Measurements from ENCODE around the gene KANK2.

Gene KANK2

DNA sequence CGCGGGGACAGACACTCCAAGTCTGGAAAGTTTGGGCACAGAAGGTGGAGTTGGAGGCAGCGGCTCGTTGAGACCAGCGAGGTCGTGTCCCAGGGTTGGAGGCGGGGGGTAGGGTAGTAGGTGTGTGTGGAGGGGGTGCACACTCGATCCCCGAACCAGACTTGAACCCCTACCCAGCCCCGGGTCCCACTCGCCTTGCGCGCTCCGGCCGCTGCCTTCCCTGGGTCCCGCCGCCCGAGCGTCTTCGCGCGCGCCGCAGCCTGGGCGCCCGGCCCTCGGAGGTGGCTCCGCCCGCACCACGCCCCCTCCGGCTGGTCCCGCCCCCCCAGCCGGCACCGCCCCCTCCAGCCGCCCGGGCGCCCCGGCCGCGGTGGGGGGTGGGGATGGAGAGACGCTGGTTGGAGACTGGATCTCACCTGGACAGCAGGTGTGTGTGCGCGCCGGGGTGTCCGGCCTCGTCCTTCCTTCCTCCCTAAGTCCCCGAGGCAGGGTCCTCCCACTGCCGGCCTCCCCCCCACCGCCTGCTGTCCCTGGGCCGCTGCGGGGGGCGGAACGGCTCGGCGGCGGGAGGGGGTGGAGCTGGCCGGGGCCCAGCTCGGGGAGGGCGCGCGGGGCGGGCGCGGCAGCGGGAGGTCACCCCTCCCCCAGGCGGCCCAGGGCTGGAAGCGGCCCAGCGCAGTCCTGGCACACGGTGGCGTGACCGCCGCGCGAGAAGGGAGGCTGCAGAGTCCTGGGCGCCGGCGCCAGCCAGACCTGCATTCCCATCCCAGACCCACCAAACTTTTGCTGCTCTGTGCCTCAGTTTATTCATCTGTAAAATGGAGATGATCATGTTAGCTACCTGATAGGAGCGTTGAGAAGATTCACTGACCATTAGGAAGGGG, at the start of gene KANK2:
Gene KANK2, minus strand, starts transcription at position 255 of the 884 bp plus-strand sequence. CDS start 3,034 bp downstream, outside the sequence.
- H3K4me3 Mint-ChIP-seq, result peak within 1 kb of the TSS; percentile 90 to 94 (median 93)
- H3K27me3 Mint-ChIP-seq (ENCODE audit: low read depth), result no peaks in the 10 kb centered on the region
- peaks cover 6% of the 10 kb centered on the region for H3K4me1 Mint-ChIP-seq
- H3K27ac Mint-ChIP-seq, result peak within 1 kb of the TSS; percentile 64 to 93 (median 85)
- peaks cover 18% of the 10 kb centered on the region for H3K36me3 Mint-ChIP-seq (ENCODE audit: low read depth)
- TF ChIP-seq, protein P1, sequence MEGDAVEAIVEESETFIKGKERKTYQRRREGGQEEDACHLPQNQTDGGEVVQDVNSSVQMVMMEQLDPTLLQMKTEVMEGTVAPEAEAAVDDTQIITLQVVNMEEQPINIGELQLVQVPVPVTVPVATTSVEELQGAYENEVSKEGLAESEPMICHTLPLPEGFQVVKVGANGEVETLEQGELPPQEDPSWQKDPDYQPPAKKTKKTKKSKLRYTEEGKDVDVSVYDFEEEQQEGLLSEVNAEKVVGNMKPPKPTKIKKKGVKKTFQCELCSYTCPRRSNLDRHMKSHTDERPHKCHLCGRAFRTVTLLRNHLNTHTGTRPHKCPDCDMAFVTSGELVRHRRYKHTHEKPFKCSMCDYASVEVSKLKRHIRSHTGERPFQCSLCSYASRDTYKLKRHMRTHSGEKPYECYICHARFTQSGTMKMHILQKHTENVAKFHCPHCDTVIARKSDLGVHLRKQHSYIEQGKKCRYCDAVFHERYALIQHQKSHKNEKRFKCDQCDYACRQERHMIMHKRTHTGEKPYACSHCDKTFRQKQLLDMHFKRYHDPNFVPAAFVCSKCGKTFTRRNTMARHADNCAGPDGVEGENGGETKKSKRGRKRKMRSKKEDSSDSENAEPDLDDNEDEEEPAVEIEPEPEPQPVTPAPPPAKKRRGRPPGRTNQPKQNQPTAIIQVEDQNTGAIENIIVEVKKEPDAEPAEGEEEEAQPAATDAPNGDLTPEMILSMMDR (IDR thresholded peaks at IDR 0.05; ENCODE audit: unreplicated experiment in 3 of 3), result peak in 1 of 3 experiments; percentile 20
- H3K9me3 Mint-ChIP-seq, result no peaks in the 10 kb centered on the region

DNA sequence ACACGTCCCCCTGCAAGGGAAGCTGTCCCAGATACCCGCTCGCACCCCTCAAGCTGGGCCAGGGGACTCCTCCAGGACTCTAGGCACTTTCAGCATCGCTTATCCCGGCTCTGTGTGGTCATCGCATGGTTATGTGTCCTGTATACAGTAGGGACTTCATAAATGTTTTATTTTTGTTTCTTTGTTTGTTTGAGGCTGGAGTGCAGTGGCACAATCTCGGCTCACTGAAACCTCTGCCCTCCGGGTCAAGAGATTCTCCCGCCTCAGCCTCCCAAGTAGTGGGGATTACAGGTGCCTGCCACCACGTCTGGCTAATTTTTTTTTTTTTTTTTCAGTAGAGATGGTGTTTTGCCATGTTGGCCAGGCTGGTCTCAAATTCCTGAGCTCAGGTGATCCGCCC, 49.6 kb upstream of the KANK2 start:
- Mint-ChIP-seq H3K9me3 (no peaks in the 10 kb centered on the region), H3K4me3 (no peak overlapping the region), H3K36me3 (ENCODE audit: low read depth) (peaks cover 28% of the 10 kb centered on the region), H3K4me1 (peaks cover 18% of the 10 kb centered on the region), H3K27me3 (ENCODE audit: low read depth) (no peaks in the 10 kb centered on the region), H3K27ac (peak overlapping the region in 2 of 3 experiments; percentile 28 to 47)
- TF ChIP-seq, protein P1 (IDR thresholded peaks at IDR 0.05; ENCODE audit: unreplicated experiment in 3 of 3), result no peak

DNA sequence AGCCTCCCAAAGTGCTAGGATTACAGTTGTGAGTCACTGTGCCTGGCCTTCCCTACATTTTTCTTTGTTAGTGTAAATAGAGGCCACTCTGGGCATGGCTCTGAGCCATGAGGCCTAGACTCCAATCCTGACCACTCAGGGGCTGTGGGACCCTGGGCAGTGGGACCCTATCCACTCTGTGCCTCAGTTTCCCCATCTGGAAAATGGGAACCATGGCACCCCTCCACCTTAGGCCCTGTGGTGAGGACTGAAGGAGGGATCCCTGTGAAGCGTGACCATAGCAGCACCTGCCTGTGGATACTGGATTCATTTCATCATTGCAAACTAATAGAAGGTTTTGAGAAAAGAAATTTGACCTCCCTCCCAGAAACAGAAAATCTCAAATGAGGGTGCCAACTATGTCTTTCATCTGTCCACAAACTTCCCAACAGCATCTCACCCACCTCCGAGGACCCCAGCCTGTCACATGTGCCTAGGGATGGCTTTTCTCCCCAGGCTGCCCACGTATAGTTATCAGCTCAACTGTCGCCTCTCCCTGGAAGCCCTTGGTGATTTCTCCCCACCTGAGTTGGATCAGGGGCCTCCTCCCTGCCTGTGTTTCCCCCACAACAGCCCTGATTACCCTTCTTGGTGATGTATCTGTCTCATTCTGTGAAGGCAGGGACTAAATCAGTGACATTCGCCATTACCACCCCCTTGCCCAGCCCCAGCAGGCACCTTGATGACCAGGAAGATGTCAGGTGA, 47.7 kb upstream of the KANK2 start:
- Mint-ChIP-seq H3K36me3 (ENCODE audit: low read depth) (peaks cover 23% of the 10 kb centered on the region), H3K27ac (no peak overlapping the region), H3K9me3 (no peaks in the 10 kb centered on the region), H3K27me3 (ENCODE audit: low read depth) (no peaks in the 10 kb centered on the region), H3K4me1 (peaks cover 18% of the 10 kb centered on the region), H3K4me3 (no peak overlapping the region)
- TF ChIP-seq, protein P1 (IDR thresholded peaks at IDR 0.05; ENCODE audit: unreplicated experiment in 3 of 3), result no peak

DNA sequence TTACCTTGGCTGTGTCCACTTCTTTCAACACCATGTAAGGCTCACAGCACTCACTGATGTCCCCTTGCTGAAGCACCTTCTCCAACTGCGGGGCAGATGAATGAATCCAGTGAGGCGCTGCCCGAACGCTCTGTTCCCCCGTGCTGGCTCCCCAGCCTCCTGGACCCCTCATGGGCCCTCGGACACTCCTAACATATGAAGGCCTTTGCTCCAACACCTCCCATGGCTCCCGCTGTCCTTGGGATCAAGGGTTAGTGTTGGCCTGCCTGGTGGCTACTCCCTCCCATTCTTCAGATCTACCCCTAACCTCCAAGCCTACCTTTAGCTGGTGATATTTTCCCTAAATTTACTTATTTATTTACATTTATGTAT, 46.4 kb upstream of the KANK2 start:
- Mint-ChIP-seq H3K4me3 (peak overlapping the region in 1 of 3 experiments; percentile 12), H3K9me3 (no peaks in the 10 kb centered on the region), H3K27me3 (ENCODE audit: low read depth) (no peaks in the 10 kb centered on the region), H3K36me3 (ENCODE audit: low read depth) (peaks cover 26% of the 10 kb centered on the region), H3K27ac (peak overlapping the region in 2 of 3 experiments; percentile 23 to 44), H3K4me1 (peaks cover 18% of the 10 kb centered on the region)
- TF ChIP-seq, protein P1 (IDR thresholded peaks at IDR 0.05; ENCODE audit: unreplicated experiment in 3 of 3), result no peak

DNA sequence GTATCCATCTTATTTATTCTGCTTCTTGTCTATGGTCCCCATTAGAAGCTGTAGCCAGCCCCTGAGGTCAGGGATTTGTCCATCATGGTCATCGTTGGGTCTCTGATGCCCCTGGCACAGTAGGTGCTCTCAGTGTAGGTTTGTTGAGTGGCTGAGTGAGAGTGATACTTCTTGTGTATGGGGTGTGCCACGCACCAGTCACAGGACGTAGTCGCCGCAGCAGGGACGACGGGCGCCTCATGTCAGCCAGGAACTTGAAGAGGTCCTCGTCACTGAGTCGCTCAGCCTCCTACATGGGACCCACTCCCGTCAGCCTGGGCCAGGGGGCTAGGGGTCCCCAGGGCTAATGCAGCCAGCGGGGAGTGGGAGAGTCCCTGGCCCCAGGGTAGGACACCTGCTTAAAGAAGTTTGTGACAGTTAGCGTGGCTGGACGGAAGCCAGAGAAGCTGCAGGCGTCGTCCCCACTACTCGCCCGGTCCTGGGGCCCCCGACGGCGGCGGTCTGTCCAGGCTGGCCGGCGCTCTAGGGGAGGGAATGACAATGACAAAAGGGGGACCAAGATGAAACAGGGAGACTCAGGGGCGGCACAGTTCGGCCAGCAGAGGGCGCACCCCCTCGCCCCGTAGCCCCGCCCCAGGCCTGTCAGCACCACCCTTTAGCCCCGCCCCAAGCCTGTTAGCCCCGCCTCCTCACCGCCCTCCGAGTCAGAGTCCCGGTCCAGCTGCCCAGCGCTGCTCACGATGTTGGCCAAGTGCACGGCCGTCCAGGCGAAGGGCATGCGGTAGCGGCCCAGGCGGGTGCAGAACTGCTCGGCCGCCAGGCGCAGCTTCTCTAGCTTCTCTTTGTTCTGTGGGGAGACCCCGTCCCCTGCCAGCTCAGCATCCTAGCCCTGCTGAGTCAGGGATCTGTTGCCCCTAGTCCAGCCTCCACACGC, 45.8 kb upstream of the KANK2 start:
- H3K4me1 Mint-ChIP-seq, result peaks cover 15% of the 10 kb centered on the region

More for the DNA sequence above, 45.8 kb upstream of the KANK2 start:
- TF ChIP-seq, protein P1 (IDR thresholded peaks at IDR 0.05; ENCODE audit: unreplicated experiment in 3 of 3), result peak; percentile 74 to 89 (median 81)
- Mint-ChIP-seq H3K36me3 (ENCODE audit: low read depth) (peaks cover 24% of the 10 kb centered on the region), H3K4me3 (peak overlapping the region in 1 of 3 experiments; percentile 12), H3K27ac (peak overlapping the region in 2 of 3 experiments; percentile 23 to 44), H3K27me3 (ENCODE audit: low read depth) (no peaks in the 10 kb centered on the region), H3K9me3 (no peaks in the 10 kb centered on the region)
